PC-3 (cell line): ENCODE results near the gene GPRC5D. TPM values are rescaled to one million over a fixed set of nuclear protein-coding genes. Genes with fewer than 3 reads are reported as not detected.
A peak's percentile ranks its signal among the peaks of the same experiment; 100 is the strongest.

Experiments used
- ATAC-seq: fragments of 200-7000 bp; cut with Tn5 transposase; 2 replicates; pipeline ENCODE4 v1.9.1; 2020; ENCODE audit warnings: mild to moderate bottlenecking, moderate library complexity
- BruUV-seq: library from RNA; stranded (reverse); fragments of 400-500 nt; replicated peaks from 2 replicates; lab custom pipeline; 2021; lab: Mats Ljungman, UMichigan
- CTCF ChIA-PET: fragments of 300-600 bp; sonication (Branson Sonifier 250); formaldehyde crosslinking; loops from one replicate; lab custom pipeline; 2022; ENCODE audit warnings: antibody characterized with exemption; lab: Charles Lee
- POLR2A ChIA-PET: fragments of 300-600 bp; sonication (Branson Sonifier 250); formaldehyde crosslinking; loops from one replicate; lab custom pipeline; 2022; ENCODE audit warnings: antibody characterized with exemption; ENCODE audit not compliant: unreplicated experiment; lab: Charles Lee
- DNase-seq: peaks from one replicate; pipeline ENCODE4 v3.0.0-alpha.2; 2015
- H2AFZ ChIP-seq: fragments of 300-600 bp; sonication (generic); 2 replicates; pipeline ENCODE4 v1.6.0; 2016; ENCODE audit warnings: antibody characterized with exemption, low read length
- H3F3A ChIP-seq: fragments of 300-600 bp; sonication (generic); one replicate; pipeline ENCODE4 v1.6.0; 2017; ENCODE audit warnings: antibody characterized with exemption, low read length, control low read depth, mild to moderate bottlenecking; ENCODE audit not compliant: unreplicated experiment
- H3K27ac ChIP-seq: fragments of 300-600 bp; sonication (generic); 2 replicates; pipeline ENCODE4 v1.5.1; 2016; ENCODE audit warnings: mild to moderate bottlenecking, low read length
- H3K27me3 ChIP-seq: fragments of 300-600 bp; sonication (generic); 2 replicates; pipeline ENCODE4 v1.6.1; 2016; ENCODE audit warnings: low read length, mixed read lengths
- H3K36me3 ChIP-seq: fragments of 300-600 bp; sonication (generic); 2 replicates; pipeline ENCODE4 v1.6.1; 2016; ENCODE audit warnings: low read depth, mixed run types, low read length, mixed read lengths
- H3K4me1 ChIP-seq: fragments of 300-600 bp; sonication (generic); 2 replicates; pipeline ENCODE4 v1.5.1; 2016; ENCODE audit warnings: low read length; ENCODE audit not compliant: insufficient read depth
- H3K4me2 ChIP-seq: fragments of 300-600 bp; sonication (generic); 2 replicates; pipeline ENCODE4 v1.6.0; 2016; ENCODE audit warnings: low read length
- H3K4me3 ChIP-seq: fragments of 300-600 bp; sonication (generic); 2 replicates; pipeline ENCODE4 v1.5.1; 2016; ENCODE audit warnings: mild to moderate bottlenecking, low read length, mixed read lengths
- H3K79me2 ChIP-seq: fragments of 300-600 bp; sonication (generic); 2 replicates; pipeline ENCODE4 v1.6.1; 2017; ENCODE audit warnings: low read length, mixed read lengths
- H3K9ac ChIP-seq: fragments of 300-600 bp; sonication (generic); 2 replicates; pipeline ENCODE4 v1.6.0; 2016; ENCODE audit warnings: mild to moderate bottlenecking, low read length
- H3K9me2 ChIP-seq: fragments of 300-600 bp; sonication (generic); replicated peaks from 2 replicates; pipeline ENCODE4 v1.6.1; 2016; ENCODE audit warnings: mixed run types, low read length, mixed read lengths
- H3K9me3 ChIP-seq: fragments of 300-600 bp; sonication (generic); 2 replicates; pipeline ENCODE4 v1.6.1; 2016; ENCODE audit warnings: low read length, mixed read lengths
- H4K20me1 ChIP-seq: fragments of 300-600 bp; sonication (generic); 2 replicates; pipeline ENCODE4 v1.6.1; 2016; ENCODE audit warnings: low read length, mixed read lengths
- EZH2 ChIP-seq: fragments of 300-600 bp; sonication (generic); IDR thresholded peaks from one replicate; pipeline ENCODE4 v1.6.1; 2017; ENCODE audit warnings: antibody characterized with exemption, mild to moderate bottlenecking, low read length; ENCODE audit not compliant: unreplicated experiment
- EZH2phosphoT487 ChIP-seq: fragments of 300-600 bp; sonication (generic); IDR thresholded peaks from 2 replicates; pipeline ENCODE4 v1.6.1; 2018; ENCODE audit warnings: mild to moderate bottlenecking, antibody characterized with exemption, low read length, borderline replicate concordance
- intact Hi-C: fragments of 100-400 bp; cut with micrococcal nuclease; formaldehyde crosslinking; loops from 2 replicates; pipeline ENCODE4 v1.9.0; 2023
- total RNA-seq: library from RNA; depleted of rRNA; stranded (reverse); fragments of >200 nt; gene quantifications from 2 replicates; pipeline ENCODE4 v1.2.3, GENCODE V29; 2014
- TF ChIP-seq, protein P1 (sequence below): fragments of 300-600 bp; sonication (generic); conservative IDR thresholded peaks from 2 replicates; pipeline ENCODE4 v1.5.1; 2017; ENCODE audit warnings: antibody characterized with exemption, low read depth, mild to moderate bottlenecking, low read length

Gene GPRC5D
- total RNA-seq, 1 experiment from 2014 or later: not detected

DNA sequence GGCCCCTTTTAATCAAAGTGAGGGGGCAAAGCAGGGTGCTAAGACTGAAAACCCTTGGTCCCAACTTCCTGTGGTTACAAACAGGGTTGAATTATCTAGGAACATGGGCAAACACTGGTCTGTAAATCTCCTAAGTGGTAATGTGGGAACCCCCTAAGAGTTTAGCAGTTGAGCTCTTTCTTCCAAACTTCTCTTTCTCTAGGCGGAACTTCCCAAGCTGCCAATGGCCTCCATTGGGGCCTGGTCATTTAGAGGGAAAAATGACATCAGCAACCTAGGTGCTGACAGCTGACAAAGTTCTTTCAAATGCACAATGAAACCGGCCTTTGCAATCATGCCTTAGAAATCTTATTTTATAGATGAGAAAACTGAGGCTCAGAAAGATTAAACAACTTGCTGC, 30.4 kb upstream of the GPRC5D start:
- CTCF ChIA-PET: interaction anchor here (0.6 kb wide), 1 partner anchor 406 kb away, joined by 11 read pairs; no protein-coding TSS in a partner anchor
- POLR2A ChIA-PET: no interaction called here
- ATAC-seq (no peak), DNase-seq (no peak)
- H3K9ac ChIP-seq: no peak overlapping the region
- H3K79me2 ChIP-seq: no peaks in the 10 kb centered on the region
- H3K27me3 ChIP-seq: no peaks in the 10 kb centered on the region
- H3K9me2 ChIP-seq: no peaks in the 10 kb centered on the region
- no peaks in the 10 kb centered on the region for H3K9me3 ChIP-seq
- BruUV-seq: no TSS peak
- H3K4me1 ChIP-seq: peaks cover 15% of the 10 kb centered on the region
- H3F3A ChIP-seq: no peaks in the 10 kb centered on the region
- H3K36me3 ChIP-seq: peaks cover 22% of the 10 kb centered on the region
- intact Hi-C loops: loop anchor here (2.0 to 10.0 kb wide), 2 partner anchors 194 to 232 kb away; no protein-coding TSS in a partner anchor
- no peak overlapping the region for H3K4me3 ChIP-seq
- no peak overlapping the region for H2AFZ ChIP-seq
- no peak overlapping the region for H3K27ac ChIP-seq
- no peak for TF ChIP-seq EZH2phosphoT487
- H4K20me1 ChIP-seq: no peaks in the 10 kb centered on the region
- no peak overlapping the region for H3K4me2 ChIP-seq

DNA sequence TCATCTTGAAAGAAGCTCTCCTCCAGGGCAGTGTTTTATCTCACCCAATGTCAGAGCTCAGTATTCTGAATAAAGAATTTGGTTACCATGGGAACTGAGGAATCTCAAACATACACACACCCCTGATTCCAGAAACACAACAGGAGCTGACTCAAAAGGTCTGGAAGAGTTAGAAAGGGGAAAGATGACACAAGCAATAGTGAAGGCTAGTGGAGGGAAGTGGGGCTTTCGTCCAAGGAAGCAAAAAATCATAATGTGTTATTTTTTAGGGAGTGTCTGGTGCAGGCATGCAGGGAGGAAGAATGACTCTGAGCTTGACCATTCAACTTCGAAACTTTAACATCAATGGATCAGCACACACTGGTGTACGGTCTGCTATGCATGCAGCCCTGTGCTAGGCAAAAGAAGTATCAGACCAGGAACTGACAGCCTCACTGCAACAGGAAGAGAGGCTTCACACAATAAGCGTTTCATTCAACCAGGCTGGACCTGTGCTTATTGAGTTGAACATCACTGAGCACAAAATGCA, 27.8 kb upstream of the GPRC5D start:
- Histone ChIP-seq H4K20me1 (no peaks in the 10 kb centered on the region), H3K9me3 (no peaks in the 10 kb centered on the region), H3K79me2 (no peaks in the 10 kb centered on the region), H3K9ac (no peak overlapping the region), H3K4me1 (peaks cover 34% of the 10 kb centered on the region), H3K9me2 (no peaks in the 10 kb centered on the region), H2AFZ (no peak overlapping the region), H3K36me3 (peaks cover 15% of the 10 kb centered on the region), H3K4me3 (no peak overlapping the region), H3F3A (no peaks in the 10 kb centered on the region), H3K27me3 (no peaks in the 10 kb centered on the region), H3K4me2 (peak overlapping the region; percentile 35; the same call in 1 of the 2 replicates), H3K27ac (peak overlapping the region; percentile 57)
- ChIA-PET POLR2A (interaction anchor here (0.5 to 1.1 kb wide), 2 partner anchors 123 to 181 kb away, joined by 5 to 7 read pairs; no protein-coding TSS in a partner anchor), CTCF (interaction anchor here (0.6 to 1.0 kb wide), 3 partner anchors 59 to 142 kb away, joined by 3 to 5 read pairs (median 4); no protein-coding TSS in a partner anchor)
- no peak for TF ChIP-seq EZH2phosphoT487
- TF ChIP-seq, protein P1, sequence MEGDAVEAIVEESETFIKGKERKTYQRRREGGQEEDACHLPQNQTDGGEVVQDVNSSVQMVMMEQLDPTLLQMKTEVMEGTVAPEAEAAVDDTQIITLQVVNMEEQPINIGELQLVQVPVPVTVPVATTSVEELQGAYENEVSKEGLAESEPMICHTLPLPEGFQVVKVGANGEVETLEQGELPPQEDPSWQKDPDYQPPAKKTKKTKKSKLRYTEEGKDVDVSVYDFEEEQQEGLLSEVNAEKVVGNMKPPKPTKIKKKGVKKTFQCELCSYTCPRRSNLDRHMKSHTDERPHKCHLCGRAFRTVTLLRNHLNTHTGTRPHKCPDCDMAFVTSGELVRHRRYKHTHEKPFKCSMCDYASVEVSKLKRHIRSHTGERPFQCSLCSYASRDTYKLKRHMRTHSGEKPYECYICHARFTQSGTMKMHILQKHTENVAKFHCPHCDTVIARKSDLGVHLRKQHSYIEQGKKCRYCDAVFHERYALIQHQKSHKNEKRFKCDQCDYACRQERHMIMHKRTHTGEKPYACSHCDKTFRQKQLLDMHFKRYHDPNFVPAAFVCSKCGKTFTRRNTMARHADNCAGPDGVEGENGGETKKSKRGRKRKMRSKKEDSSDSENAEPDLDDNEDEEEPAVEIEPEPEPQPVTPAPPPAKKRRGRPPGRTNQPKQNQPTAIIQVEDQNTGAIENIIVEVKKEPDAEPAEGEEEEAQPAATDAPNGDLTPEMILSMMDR: no peak
- no peak for TF ChIP-seq EZH2
- intact Hi-C loops: loop anchor here (5.0 to 10.0 kb wide), 2 partner anchors 235 to 257 kb away; no protein-coding TSS in a partner anchor
- ATAC-seq: peak; percentile 61
- no TSS peak for BruUV-seq
- peak; percentile 64 for DNase-seq

GRCh38 chr12:12979126-12979525, 27.2 kb upstream of the GPRC5D start:
- no peak overlapping the region for H2AFZ ChIP-seq
- H3K9me2 ChIP-seq: no peaks in the 10 kb centered on the region
- ATAC-seq (no peak), DNase-seq (no peak)
- ChIA-PET POLR2A (no interaction called here), CTCF (interaction anchor here (0.7 to 1.0 kb wide), 2 partner anchors 58 to 66 kb away, joined by 3 to 4 read pairs; no protein-coding TSS in a partner anchor)
- H4K20me1 ChIP-seq: no peaks in the 10 kb centered on the region
- H3K4me3 ChIP-seq: no peak overlapping the region
- intact Hi-C loops: loop anchor here (5.0 kb wide), 1 partner anchor 257 kb away; no protein-coding TSS in a partner anchor
- peak overlapping the region; percentile 48 for H3K27ac ChIP-seq
- H3K9ac ChIP-seq: no peak overlapping the region
- TF ChIP-seq EZH2: no peak
- no peak overlapping the region for H3K4me2 ChIP-seq
- BruUV-seq: TSS peak; percentile 76
- no peaks in the 10 kb centered on the region for H3K9me3 ChIP-seq
- no peaks in the 10 kb centered on the region for H3F3A ChIP-seq
- no peaks in the 10 kb centered on the region for H3K79me2 ChIP-seq
- H3K4me1 ChIP-seq: peaks cover 34% of the 10 kb centered on the region
- H3K36me3 ChIP-seq: peaks cover 18% of the 10 kb centered on the region
- H3K27me3 ChIP-seq: no peaks in the 10 kb centered on the region
